WI38 (cell line): ENCODE results near the gene MINDY2.

Experiments
- H3K4me3 ChIP-seq: 2 replicates; pipeline ENCODE4 v1.5.1; 2011; ENCODE audit warnings: low read depth, mild to moderate bottlenecking, control low read depth, low read length
- CTCF ChIP-seq: IDR thresholded peaks from 2 replicates; pipeline ENCODE4 v1.5.1; 2012; ENCODE audit warnings: low read depth, mild to moderate bottlenecking, control low read depth, low read length

The MINDY2 gene

GRCh38 chr15:58755350-58755749 is 15.8 kb upstream of the MINDY2 start:
- no peak for TF ChIP-seq CTCF

GRCh38 chr15:58755956-58756355 is 15.1 kb upstream of the MINDY2 start:
- TF ChIP-seq CTCF: no peak
- no peak overlapping the region for H3K4me3 ChIP-seq

More at GRCh38 chr15:58755350-58755749, 15.8 kb upstream of the MINDY2 start:
- no peak overlapping the region for H3K4me3 ChIP-seq

GRCh38 chr15:58758141-58758540 is 13.0 kb upstream of the MINDY2 start:
- peak; percentile 13; the same call in 1 of the 2 replicates for TF ChIP-seq CTCF

GRCh38 chr15:58760385-58761009 is 10.6 kb upstream of the MINDY2 start:
- H3K4me3 ChIP-seq: no peak overlapping the region
- TF ChIP-seq CTCF: no peak

More at GRCh38 chr15:58758141-58758540, 13.0 kb upstream of the MINDY2 start:
- H3K4me3 ChIP-seq: no peak overlapping the region

- no peak for TF ChIP-seq CTCF
Measured at GRCh38 chr15:58761010-58761388, 10.1 kb upstream of the MINDY2 start.

GRCh38 chr15:58762285-58762684 is 8.8 kb upstream of the MINDY2 start:
- TF ChIP-seq CTCF: no peak
- no peak overlapping the region for H3K4me3 ChIP-seq

More at GRCh38 chr15:58761010-58761388, 10.1 kb upstream of the MINDY2 start:
- no peak overlapping the region for H3K4me3 ChIP-seq

- H3K4me3 ChIP-seq: no peak overlapping the region
- no peak for TF ChIP-seq CTCF
Measured at GRCh38 chr15:58762731-58763130, 8.4 kb upstream of the MINDY2 start.
